Kasumi-1 (cell line): ENCODE results near the gene EDN3.

ENCODE experiments used
- DNase-seq, 2 experiments: peaks; one replicate each; lab custom pipeline; 2025; lab: John Stamatoyannopoulos, UW

Gene EDN3

GRCh38 chr20:59308493-59309201 lies 8.2 kb downstream of the EDN3 start:
- DNase-seq: no peak

- no peak for DNase-seq
Observed at GRCh38 chr20:59309218-59309617, 8.8 kb downstream of the EDN3 start.

GRCh38 chr20:59314997-59315396 lies 14.6 kb downstream of the EDN3 start:
- DNase-seq: no peak

- no peak for DNase-seq
Observed at GRCh38 chr20:59316911-59317731, 16.7 kb downstream of the EDN3 start.

GRCh38 chr20:59318201-59318790 lies 17.9 kb downstream of the EDN3 start:
- DNase-seq: no peak

- DNase-seq: no peak
Observed at GRCh38 chr20:59318803-59319202, 18.4 kb downstream of the EDN3 start.

- DNase-seq: no peak
Observed at GRCh38 chr20:59320426-59320825, 20.0 kb downstream of the EDN3 start.

GRCh38 chr20:59320854-59321647 lies 20.6 kb downstream of the EDN3 start:
- no peak for DNase-seq

- DNase-seq: no peak
Observed at GRCh38 chr20:59322081-59322480, 21.7 kb downstream of the EDN3 start.

- DNase-seq: no peak
Observed at GRCh38 chr20:59322585-59323454, 22.4 kb downstream of the EDN3 start.

GRCh38 chr20:59323731-59324130 lies 23.3 kb downstream of the EDN3 start:
- no peak for DNase-seq

- DNase-seq: no peak
Observed at GRCh38 chr20:59324521-59325141, 24.2 kb downstream of the EDN3 start.

GRCh38 chr20:59325142-59325523 lies 24.7 kb downstream of the EDN3 start:
- DNase-seq: no peak

- no peak for DNase-seq
Observed at GRCh38 chr20:59326188-59326587, 25.8 kb downstream of the EDN3 start.

GRCh38 chr20:59328071-59328470 lies 27.7 kb downstream of the EDN3 start:
- no peak for DNase-seq

GRCh38 chr20:59331721-59332329 lies 31.4 kb downstream of the EDN3 start:
- no peak for DNase-seq

- no peak for DNase-seq
Observed at GRCh38 chr20:59333260-59333845, 32.9 kb downstream of the EDN3 start.

- no peak for DNase-seq
Observed at GRCh38 chr20:59333951-59334350, 33.5 kb downstream of the EDN3 start.

GRCh38 chr20:59334651-59335300 lies 34.4 kb downstream of the EDN3 start:
- no peak for DNase-seq
